ENCODE data around the gene YIF1A.
"Not testable (repeated sequence)": the region's sequence is repeated elsewhere in the genome, so short reads cannot be mapped to it uniquely, and the experiment has no call there.

Gene YIF1A

GRCh38 chr11:66325263-66325671 lies 36.3 kb upstream of the YIF1A start:
- H3K4me3 ChIP-seq (ENCODE audit: low read length in 2 of 2) = no peak overlapping the region
- H3K27ac ChIP-seq (ENCODE audit: low read depth in 2 of 2, low read length in 2 of 2) = peak overlapping the region in 1 of 2 donors; percentile 9
- H3K9me3 ChIP-seq (ENCODE audit: control insufficient read depth in 2 of 2, low read length in 2 of 2) = no peaks in the 10 kb centered on the region
- no peaks in the 10 kb centered on the region for H3K27me3 ChIP-seq (ENCODE audit: control insufficient read depth in 2 of 2, insufficient read depth in 2 of 2, low read length in 2 of 2)
- no peak overlapping the region for H3K9ac ChIP-seq (ENCODE audit: low read depth in 1 of 2, low read length in 2 of 2)
- peaks cover 14 to 15% of the 10 kb centered on the region in 2 donors for H3K4me1 ChIP-seq (ENCODE audit: control insufficient read depth in 2 of 2, insufficient read depth in 2 of 2, low read length in 2 of 2)
- no peaks in the 10 kb centered on the region for H3K36me3 ChIP-seq (ENCODE audit: control insufficient read depth in 2 of 2, insufficient read depth in 2 of 2, low read length in 2 of 2)

GRCh38 chr11:66324664-66325063 lies 35.7 kb upstream of the YIF1A start:
- Histone ChIP-seq H3K9me3 (ENCODE audit: control insufficient read depth in 2 of 2, low read length in 2 of 2) (no peaks in the 10 kb centered on the region), H3K4me1 (ENCODE audit: control insufficient read depth in 2 of 2, insufficient read depth in 2 of 2, low read length in 2 of 2) (peaks cover 14 to 15% of the 10 kb centered on the region in 2 donors), H3K27me3 (ENCODE audit: control insufficient read depth in 2 of 2, insufficient read depth in 2 of 2, low read length in 2 of 2) (no peaks in the 10 kb centered on the region), H3K36me3 (ENCODE audit: control insufficient read depth in 2 of 2, insufficient read depth in 2 of 2, low read length in 2 of 2) (no peaks in the 10 kb centered on the region), H3K4me3 (ENCODE audit: low read length in 2 of 2) (no peak overlapping the region), H3K27ac (ENCODE audit: low read depth in 2 of 2, low read length in 2 of 2) (no peak overlapping the region), H3K9ac (ENCODE audit: low read depth in 1 of 2, low read length in 2 of 2) (no peak overlapping the region)

GRCh38 chr11:66323684-66324083 lies 34.7 kb upstream of the YIF1A start:
- Histone ChIP-seq H3K4me1 (ENCODE audit: control insufficient read depth in 2 of 2, insufficient read depth in 2 of 2, low read length in 2 of 2) (peaks cover 13% of the 10 kb centered on the region in 2 donors), H3K27ac (ENCODE audit: low read depth in 2 of 2, low read length in 2 of 2) (no peak overlapping the region), H3K27me3 (ENCODE audit: control insufficient read depth in 2 of 2, insufficient read depth in 2 of 2, low read length in 2 of 2) (no peaks in the 10 kb centered on the region), H3K36me3 (ENCODE audit: control insufficient read depth in 2 of 2, insufficient read depth in 2 of 2, low read length in 2 of 2) (no peaks in the 10 kb centered on the region), H3K9ac (ENCODE audit: low read depth in 1 of 2, low read length in 2 of 2) (no peak overlapping the region), H3K9me3 (ENCODE audit: control insufficient read depth in 2 of 2, low read length in 2 of 2) (no peaks in the 10 kb centered on the region), H3K4me3 (ENCODE audit: low read length in 2 of 2) (no peak overlapping the region)

- no peaks in the 10 kb centered on the region for H3K27me3 ChIP-seq (ENCODE audit: control insufficient read depth in 2 of 2, insufficient read depth in 2 of 2, low read length in 2 of 2)
- no peak overlapping the region for H3K27ac ChIP-seq (ENCODE audit: low read depth in 2 of 2, low read length in 2 of 2)
- H3K9me3 ChIP-seq (ENCODE audit: control insufficient read depth in 2 of 2, low read length in 2 of 2) = no peaks in the 10 kb centered on the region
- peaks cover 12% of the 10 kb centered on the region in 2 donors for H3K4me1 ChIP-seq (ENCODE audit: control insufficient read depth in 2 of 2, insufficient read depth in 2 of 2, low read length in 2 of 2)
- no peak overlapping the region for H3K4me3 ChIP-seq (ENCODE audit: low read length in 2 of 2)
- no peak overlapping the region for H3K9ac ChIP-seq (ENCODE audit: low read depth in 1 of 2, low read length in 2 of 2)
- no peaks in the 10 kb centered on the region for H3K36me3 ChIP-seq (ENCODE audit: control insufficient read depth in 2 of 2, insufficient read depth in 2 of 2, low read length in 2 of 2)
Measured at GRCh38 chr11:66322732-66323427, 33.9 kb upstream of the YIF1A start.

DNA sequence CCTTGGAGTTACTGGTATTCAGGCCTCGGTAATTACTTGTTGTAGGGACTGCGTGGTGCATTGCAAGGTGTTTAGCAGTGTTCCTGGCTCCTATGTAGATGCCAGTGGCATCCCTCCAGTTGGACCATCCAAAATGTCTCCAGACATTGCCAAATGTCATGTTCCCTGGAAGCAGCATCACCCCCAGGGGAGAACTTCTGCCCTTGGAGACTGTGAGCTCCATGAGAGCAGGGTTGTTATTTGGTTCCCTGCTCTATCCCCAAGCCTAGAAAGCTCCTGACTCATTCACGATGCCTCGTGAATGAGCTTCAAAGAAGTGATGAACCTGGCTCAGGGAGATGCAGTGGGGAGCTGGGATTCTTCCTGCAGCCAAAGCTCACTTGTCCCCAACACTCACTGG lies 32.7 kb upstream of the YIF1A start:
- Histone ChIP-seq H3K4me1 (ENCODE audit: control insufficient read depth in 2 of 2, insufficient read depth in 2 of 2, low read length in 2 of 2) (peaks cover 9% of the 10 kb centered on the region in 2 donors), H3K9ac (ENCODE audit: low read depth in 1 of 2, low read length in 2 of 2) (no peak overlapping the region), H3K27me3 (ENCODE audit: control insufficient read depth in 2 of 2, insufficient read depth in 2 of 2, low read length in 2 of 2) (no peaks in the 10 kb centered on the region), H3K4me3 (ENCODE audit: low read length in 2 of 2) (no peak overlapping the region), H3K9me3 (ENCODE audit: control insufficient read depth in 2 of 2, low read length in 2 of 2) (no peaks in the 10 kb centered on the region), H3K27ac (ENCODE audit: low read depth in 2 of 2, low read length in 2 of 2) (no peak overlapping the region), H3K36me3 (ENCODE audit: control insufficient read depth in 2 of 2, insufficient read depth in 2 of 2, low read length in 2 of 2) (no peaks in the 10 kb centered on the region)

DNA sequence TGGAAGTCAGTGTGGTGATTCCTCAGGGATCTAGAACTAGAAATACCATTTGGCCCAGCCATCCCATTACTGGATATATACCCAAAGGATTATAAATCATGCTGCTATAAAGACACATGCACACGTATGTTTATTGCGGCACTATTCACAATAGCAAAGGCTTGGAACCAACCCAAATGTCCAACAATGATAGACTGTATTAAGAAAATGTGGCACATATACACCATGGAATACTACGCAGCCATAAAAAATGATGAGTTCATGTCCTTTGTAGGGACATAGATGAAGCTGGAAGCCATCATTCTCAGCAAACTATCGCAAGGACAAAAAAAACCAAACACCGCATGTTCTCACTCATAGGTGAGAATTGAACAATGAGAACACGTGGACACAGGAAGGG lies 31.8 kb upstream of the YIF1A start:
- not testable (repeated sequence) for H3K4me1 ChIP-seq (ENCODE audit: control insufficient read depth in 2 of 2, insufficient read depth in 2 of 2, low read length in 2 of 2); H3K27me3 ChIP-seq (ENCODE audit: control insufficient read depth in 2 of 2, insufficient read depth in 2 of 2, low read length in 2 of 2); H3K27ac ChIP-seq (ENCODE audit: low read depth in 2 of 2, low read length in 2 of 2); H3K9ac ChIP-seq (ENCODE audit: low read depth in 1 of 2, low read length in 2 of 2); H3K36me3 ChIP-seq (ENCODE audit: control insufficient read depth in 2 of 2, insufficient read depth in 2 of 2, low read length in 2 of 2); H3K9me3 ChIP-seq (ENCODE audit: control insufficient read depth in 2 of 2, low read length in 2 of 2); H3K4me3 ChIP-seq (ENCODE audit: low read length in 2 of 2)

- H3K9me3 ChIP-seq (ENCODE audit: control insufficient read depth in 2 of 2, low read length in 2 of 2); H3K4me3 ChIP-seq (ENCODE audit: low read length in 2 of 2); H3K27me3 ChIP-seq (ENCODE audit: control insufficient read depth in 2 of 2, insufficient read depth in 2 of 2, low read length in 2 of 2); H3K36me3 ChIP-seq (ENCODE audit: control insufficient read depth in 2 of 2, insufficient read depth in 2 of 2, low read length in 2 of 2); H3K9ac ChIP-seq (ENCODE audit: low read depth in 1 of 2, low read length in 2 of 2); H3K27ac ChIP-seq (ENCODE audit: low read depth in 2 of 2, low read length in 2 of 2): not testable (repeated sequence)
- H3K4me1 ChIP-seq (ENCODE audit: control insufficient read depth in 2 of 2, insufficient read depth in 2 of 2, low read length in 2 of 2) = peaks cover 9 to 11% of the 10 kb centered on the region in 2 donors
Measured at GRCh38 chr11:66320289-66320688, 31.3 kb upstream of the YIF1A start.

- Histone ChIP-seq H3K4me1 (ENCODE audit: control insufficient read depth in 2 of 2, insufficient read depth in 2 of 2, low read length in 2 of 2) (peaks cover 9 to 21% of the 10 kb centered on the region in 2 donors), H3K27me3 (ENCODE audit: control insufficient read depth in 2 of 2, insufficient read depth in 2 of 2, low read length in 2 of 2) (no peaks in the 10 kb centered on the region), H3K27ac (ENCODE audit: low read depth in 2 of 2, low read length in 2 of 2) (peak overlapping the region; percentile 21 to 84), H3K36me3 (ENCODE audit: control insufficient read depth in 2 of 2, insufficient read depth in 2 of 2, low read length in 2 of 2) (no peaks in the 10 kb centered on the region), H3K9me3 (ENCODE audit: control insufficient read depth in 2 of 2, low read length in 2 of 2) (no peaks in the 10 kb centered on the region), H3K9ac (ENCODE audit: low read depth in 1 of 2, low read length in 2 of 2) (no peak overlapping the region), H3K4me3 (ENCODE audit: low read length in 2 of 2) (no peak overlapping the region)
Measured at GRCh38 chr11:66318600-66318970, 29.6 kb upstream of the YIF1A start.

GRCh38 chr11:66317723-66318599 lies 29.0 kb upstream of the YIF1A start:
- Histone ChIP-seq H3K4me1 (ENCODE audit: control insufficient read depth in 2 of 2, insufficient read depth in 2 of 2, low read length in 2 of 2) (peaks cover 13 to 26% of the 10 kb centered on the region in 2 donors), H3K9me3 (ENCODE audit: control insufficient read depth in 2 of 2, low read length in 2 of 2) (no peaks in the 10 kb centered on the region), H3K27me3 (ENCODE audit: control insufficient read depth in 2 of 2, insufficient read depth in 2 of 2, low read length in 2 of 2) (no peaks in the 10 kb centered on the region), H3K9ac (ENCODE audit: low read depth in 1 of 2, low read length in 2 of 2) (no peak overlapping the region), H3K27ac (ENCODE audit: low read depth in 2 of 2, low read length in 2 of 2) (peak overlapping the region; percentile 66 to 84), H3K36me3 (ENCODE audit: control insufficient read depth in 2 of 2, insufficient read depth in 2 of 2, low read length in 2 of 2) (no peaks in the 10 kb centered on the region), H3K4me3 (ENCODE audit: low read length in 2 of 2) (peak overlapping the region in 1 of 2 donors; percentile 43)

- Histone ChIP-seq H3K4me1 (ENCODE audit: control insufficient read depth in 2 of 2, insufficient read depth in 2 of 2, low read length in 2 of 2) (peaks cover 13 to 26% of the 10 kb centered on the region in 2 donors), H3K27me3 (ENCODE audit: control insufficient read depth in 2 of 2, insufficient read depth in 2 of 2, low read length in 2 of 2) (no peaks in the 10 kb centered on the region), H3K4me3 (ENCODE audit: low read length in 2 of 2) (peak overlapping the region in 1 of 2 donors; percentile 43), H3K36me3 (ENCODE audit: control insufficient read depth in 2 of 2, insufficient read depth in 2 of 2, low read length in 2 of 2) (no peaks in the 10 kb centered on the region), H3K27ac (ENCODE audit: low read depth in 2 of 2, low read length in 2 of 2) (peak overlapping the region; percentile 66 to 84), H3K9ac (ENCODE audit: low read depth in 1 of 2, low read length in 2 of 2) (peak overlapping the region in 1 of 2 donors; percentile 32), H3K9me3 (ENCODE audit: control insufficient read depth in 2 of 2, low read length in 2 of 2) (no peaks in the 10 kb centered on the region)
Measured at GRCh38 chr11:66317322-66317722, 28.4 kb upstream of the YIF1A start.
